ENCODE results near the gene RNF224.

The RNF224 gene

GRCh38 chr9:137272241-137273094 is 45.2 kb downstream of the RNF224 start:
- in situ Hi-C loops (cut with MboI; ENCODE audit: low sequenced_read_pairs), result no loop called here
- no peak for DNase-seq (ENCODE audit: low spot score in 2 of 2)
- Histone ChIP-seq H3K9me3 (no peaks in the 10 kb centered on the region), H3K36me3 (replicated peaks) (peaks cover 40% of the 10 kb centered on the region), H3K4me3 (no peak overlapping the region), H3K4me1 (peaks cover 3% of the 10 kb centered on the region; the same call in 1 of the 2 replicates), H3K27me3 (ENCODE audit: low read depth) (no peaks in the 10 kb centered on the region)

- H3K9me3 ChIP-seq, result no peaks in the 10 kb centered on the region
- no peak for DNase-seq (ENCODE audit: low spot score in 2 of 2)
- H3K4me3 ChIP-seq, result no peak overlapping the region
- in situ Hi-C loops (cut with MboI; ENCODE audit: low sequenced_read_pairs), result no loop called here
- no peaks in the 10 kb centered on the region for H3K27me3 ChIP-seq (ENCODE audit: low read depth)
- H3K4me1 ChIP-seq, result peaks cover 3% of the 10 kb centered on the region; the same call in 1 of the 2 replicates
- H3K36me3 ChIP-seq (replicated peaks), result peaks cover 33% of the 10 kb centered on the region
Observed at GRCh38 chr9:137273095-137273490, 45.8 kb downstream of the RNF224 start.

GRCh38 chr9:137273611-137274320 is 46.5 kb downstream of the RNF224 start:
- peaks cover 3% of the 10 kb centered on the region; the same call in 1 of the 2 replicates for H3K4me1 ChIP-seq
- DNase-seq (ENCODE audit: low spot score in 2 of 2), result peak in 1 of 2 experiments; percentile 6
- in situ Hi-C loops (cut with MboI; ENCODE audit: low sequenced_read_pairs), result no loop called here
- no peaks in the 10 kb centered on the region for H3K27me3 ChIP-seq (ENCODE audit: low read depth)
- H3K4me3 ChIP-seq, result no peak overlapping the region
- H3K36me3 ChIP-seq (replicated peaks), result peaks cover 27% of the 10 kb centered on the region
- H3K9me3 ChIP-seq, result no peaks in the 10 kb centered on the region

GRCh38 chr9:137275203-137275587 is 47.9 kb downstream of the RNF224 start:
- Histone ChIP-seq H3K36me3 (replicated peaks) (peaks cover 18% of the 10 kb centered on the region), H3K4me3 (no peak overlapping the region), H3K27me3 (ENCODE audit: low read depth) (no peaks in the 10 kb centered on the region), H3K9me3 (no peaks in the 10 kb centered on the region), H3K4me1 (peaks cover 3% of the 10 kb centered on the region; the same call in 1 of the 2 replicates)
- no peak for DNase-seq (ENCODE audit: low spot score in 2 of 2)
- in situ Hi-C loops (cut with MboI; ENCODE audit: low sequenced_read_pairs), result no loop called here

- in situ Hi-C loops (cut with MboI; ENCODE audit: low sequenced_read_pairs), result no loop called here
- H3K27me3 ChIP-seq (ENCODE audit: low read depth), result no peaks in the 10 kb centered on the region
- no peaks in the 10 kb centered on the region for H3K9me3 ChIP-seq
- H3K4me3 ChIP-seq, result no peak overlapping the region
- peak in 1 of 2 experiments; percentile 13 for DNase-seq (ENCODE audit: low spot score in 2 of 2)
- peaks cover 3% of the 10 kb centered on the region; the same call in 1 of the 2 replicates for H3K4me1 ChIP-seq
- H3K36me3 ChIP-seq (replicated peaks), result peaks cover 17% of the 10 kb centered on the region
Observed at GRCh38 chr9:137275588-137276472, 48.5 kb downstream of the RNF224 start.

- in situ Hi-C loops (cut with MboI; ENCODE audit: low sequenced_read_pairs), result no loop called here
- DNase-seq (ENCODE audit: low spot score in 2 of 2), result peak in 1 of 2 experiments; percentile 68
- Histone ChIP-seq H3K9me3 (no peaks in the 10 kb centered on the region), H3K4me3 (no peak overlapping the region), H3K4me1 (peaks cover 3% of the 10 kb centered on the region; the same call in 1 of the 2 replicates), H3K27me3 (ENCODE audit: low read depth) (no peaks in the 10 kb centered on the region), H3K36me3 (replicated peaks) (peaks cover 14% of the 10 kb centered on the region)
Observed at GRCh38 chr9:137276473-137277328, 49.4 kb downstream of the RNF224 start.

- Histone ChIP-seq H3K4me1 (peaks cover 3% of the 10 kb centered on the region; the same call in 1 of the 2 replicates), H3K27me3 (ENCODE audit: low read depth) (no peaks in the 10 kb centered on the region), H3K4me3 (no peak within 1 kb of the TSS), H3K9me3 (no peaks in the 10 kb centered on the region), H3K36me3 (replicated peaks) (peaks cover 7% of the 10 kb centered on the region)
- DNase-seq (ENCODE audit: low spot score in 2 of 2), result peak in 1 of 2 experiments; percentile 48
- in situ Hi-C loops (cut with MboI; ENCODE audit: low sequenced_read_pairs), result no loop called here
Observed at GRCh38 chr9:137277329-137278041, 50.2 kb downstream of the RNF224 start, which contains the start of gene TOR4A. Gene TOR4A, plus strand, starts transcription at chr9:137277726. Its CDS starts 964 bp downstream, at chr9:137278690.

- no peaks in the 10 kb centered on the region for H3K27me3 ChIP-seq (ENCODE audit: low read depth)
- no peak overlapping the region for H3K4me3 ChIP-seq
- H3K9me3 ChIP-seq, result no peaks in the 10 kb centered on the region
- H3K36me3 ChIP-seq (replicated peaks), result peaks cover 1% of the 10 kb centered on the region; the same call in 1 of the 2 replicates
- in situ Hi-C loops (cut with MboI; ENCODE audit: low sequenced_read_pairs), result no loop called here
- DNase-seq (ENCODE audit: low spot score in 2 of 2), result peak in 1 of 2 experiments; percentile 18
- peaks cover 3% of the 10 kb centered on the region; the same call in 1 of the 2 replicates for H3K4me1 ChIP-seq
Observed at GRCh38 chr9:137278061-137278701, 50.9 kb downstream of the RNF224 start.
